ENCODE measurements around the gene IRAG1.
A peak's percentile ranks its signal among the peaks of the same experiment; 100 is the strongest.

IRAG1 gene, protein sequence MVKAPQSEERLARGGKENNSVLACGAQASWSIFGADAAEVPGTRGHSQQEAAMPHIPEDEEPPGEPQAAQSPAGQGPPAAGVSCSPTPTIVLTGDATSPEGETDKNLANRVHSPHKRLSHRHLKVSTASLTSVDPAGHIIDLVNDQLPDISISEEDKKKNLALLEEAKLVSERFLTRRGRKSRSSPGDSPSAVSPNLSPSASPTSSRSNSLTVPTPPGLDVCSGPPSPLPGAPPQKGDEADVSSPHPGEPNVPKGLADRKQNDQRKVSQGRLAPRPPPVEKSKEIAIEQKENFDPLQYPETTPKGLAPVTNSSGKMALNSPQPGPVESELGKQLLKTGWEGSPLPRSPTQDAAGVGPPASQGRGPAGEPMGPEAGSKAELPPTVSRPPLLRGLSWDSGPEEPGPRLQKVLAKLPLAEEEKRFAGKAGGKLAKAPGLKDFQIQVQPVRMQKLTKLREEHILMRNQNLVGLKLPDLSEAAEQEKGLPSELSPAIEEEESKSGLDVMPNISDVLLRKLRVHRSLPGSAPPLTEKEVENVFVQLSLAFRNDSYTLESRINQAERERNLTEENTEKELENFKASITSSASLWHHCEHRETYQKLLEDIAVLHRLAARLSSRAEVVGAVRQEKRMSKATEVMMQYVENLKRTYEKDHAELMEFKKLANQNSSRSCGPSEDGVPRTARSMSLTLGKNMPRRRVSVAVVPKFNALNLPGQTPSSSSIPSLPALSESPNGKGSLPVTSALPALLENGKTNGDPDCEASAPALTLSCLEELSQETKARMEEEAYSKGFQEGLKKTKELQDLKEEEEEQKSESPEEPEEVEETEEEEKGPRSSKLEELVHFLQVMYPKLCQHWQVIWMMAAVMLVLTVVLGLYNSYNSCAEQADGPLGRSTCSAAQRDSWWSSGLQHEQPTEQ

DNA sequence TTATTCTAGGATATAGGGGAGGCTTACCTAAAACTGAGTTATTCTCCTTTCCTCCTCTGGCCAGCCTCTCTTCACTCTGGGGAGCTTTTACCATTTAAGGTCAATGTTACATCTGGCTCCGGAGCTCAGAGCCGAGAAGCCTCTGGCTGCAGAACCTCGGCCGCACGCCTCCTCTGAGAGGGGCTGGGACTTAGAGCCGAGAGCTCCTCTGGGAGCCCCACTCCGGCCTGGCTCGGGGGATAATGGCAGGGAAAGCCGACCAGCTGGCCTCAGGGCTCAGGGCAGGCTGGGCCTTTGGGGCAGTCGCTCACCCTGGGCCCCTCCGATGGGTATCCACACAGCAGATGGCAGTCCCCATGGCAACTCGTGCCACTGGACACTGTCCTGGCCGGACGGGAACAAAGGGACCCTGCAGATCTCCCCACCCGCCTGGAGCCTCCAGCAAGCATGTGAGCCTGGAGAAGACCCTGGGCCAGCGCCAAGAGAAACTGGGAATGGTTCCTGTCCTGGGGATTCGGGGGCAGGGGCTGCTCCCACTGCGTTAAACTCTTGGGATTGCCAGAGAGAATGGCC, at the start of gene IRAG1:
IRAG1 (minus strand) TSS at position 247 of the 573 bp plus-strand sequence; CDS start at position 94, 153 bp downstream.
- Mint-ChIP-seq H3K36me3 (no peaks in the 10 kb centered on the region), H3K27ac (no peak within 1 kb of the TSS), H3K4me3 (no peak within 1 kb of the TSS), H3K4me1 (no peaks in the 10 kb centered on the region), H3K27me3 (peaks cover 1% of the 10 kb centered on the region), H3K9me3 (no peaks in the 10 kb centered on the region)

DNA sequence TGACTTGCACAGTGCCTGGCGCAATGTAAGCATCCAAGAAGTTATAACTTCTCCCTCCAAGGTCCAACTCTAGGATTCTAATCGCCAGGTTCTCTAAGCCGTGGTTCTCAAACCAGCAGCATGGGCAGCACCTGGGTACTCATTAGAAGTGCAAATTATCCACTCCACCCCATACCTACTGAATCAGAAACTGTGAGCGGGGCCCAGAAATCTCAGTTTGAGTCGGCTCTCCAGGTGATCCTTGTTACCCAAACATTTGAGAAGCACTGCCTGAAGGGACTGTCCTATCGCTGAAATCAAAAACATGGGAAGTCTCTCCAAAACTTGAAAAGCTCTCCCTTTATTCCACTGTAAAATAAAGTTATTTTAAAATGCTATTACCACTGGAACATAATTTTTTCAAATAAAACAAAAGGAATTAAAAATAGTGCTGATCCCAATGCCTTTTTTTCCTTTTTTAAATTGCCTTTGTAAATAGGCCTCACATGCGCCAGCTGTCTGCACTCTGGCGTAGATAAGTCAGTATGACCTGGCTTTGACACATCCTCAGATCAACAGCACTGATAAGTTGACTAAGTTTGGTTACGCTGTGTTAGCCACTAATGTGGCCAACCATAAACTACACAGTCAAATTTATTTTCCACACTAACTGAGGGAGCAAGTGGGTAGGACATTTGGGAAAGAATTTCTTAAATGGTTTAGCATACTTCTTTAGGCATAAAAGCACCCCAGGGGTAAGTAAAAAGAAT, 49.1 kb upstream of the IRAG1 start:
- H3K27ac Mint-ChIP-seq, result peak overlapping the region; percentile 57
- no peaks in the 10 kb centered on the region for H3K36me3 Mint-ChIP-seq
- no peak overlapping the region for H3K4me3 Mint-ChIP-seq
- no peaks in the 10 kb centered on the region for H3K27me3 Mint-ChIP-seq
- H3K9me3 Mint-ChIP-seq, result no peaks in the 10 kb centered on the region
- H3K4me1 Mint-ChIP-seq, result peaks cover 29% of the 10 kb centered on the region

DNA sequence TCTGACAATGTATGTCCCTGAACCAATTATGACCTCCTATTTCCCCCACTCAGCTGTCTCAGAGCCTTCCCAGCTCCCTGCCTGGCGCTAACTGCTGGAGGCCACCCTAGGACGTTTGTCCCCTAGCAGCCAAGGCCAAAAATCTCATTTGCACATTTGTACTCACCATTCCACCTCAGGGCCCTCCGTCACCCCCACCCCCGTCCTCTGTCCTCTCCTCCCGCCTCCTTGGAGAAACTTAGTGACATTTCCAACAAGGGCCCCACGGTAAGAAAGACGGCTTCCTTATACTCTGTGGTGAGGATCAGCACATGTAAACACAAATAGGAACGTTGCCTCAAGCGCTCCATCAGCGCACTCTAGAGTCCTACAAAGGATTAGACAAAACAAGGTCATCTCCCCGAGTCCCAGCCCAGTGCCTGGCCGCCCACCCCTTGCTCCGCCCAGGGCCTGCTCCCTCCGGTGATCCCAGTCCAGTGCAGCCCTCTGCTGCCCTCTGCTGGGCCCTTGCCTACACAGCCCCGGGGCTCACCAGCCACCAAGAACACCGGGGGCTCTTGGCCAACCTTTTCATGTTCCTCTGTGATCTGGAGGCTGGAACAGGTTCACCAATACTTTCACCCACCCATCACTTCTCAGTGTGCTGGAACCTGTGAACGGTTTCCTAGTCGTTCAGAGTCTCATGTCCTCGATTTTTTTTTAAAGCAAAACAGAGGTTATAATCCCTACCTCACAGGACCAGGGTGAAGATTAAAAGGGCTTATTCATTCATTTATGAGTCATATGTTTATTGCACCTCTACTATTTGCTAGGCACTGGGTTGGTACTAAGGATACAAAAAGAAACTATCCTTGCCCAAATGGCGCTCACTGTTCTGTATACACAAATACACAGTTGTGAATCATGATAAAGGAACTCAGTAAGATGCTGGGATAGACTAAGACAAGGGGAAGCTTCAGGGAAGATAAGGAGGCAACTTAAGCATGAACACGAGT, 42.2 kb upstream of the IRAG1 start:
- Mint-ChIP-seq H3K27me3 (peaks cover 2% of the 10 kb centered on the region), H3K4me3 (peak overlapping the region; percentile 52), H3K4me1 (peaks cover 14% of the 10 kb centered on the region), H3K9me3 (no peaks in the 10 kb centered on the region), H3K36me3 (no peaks in the 10 kb centered on the region), H3K27ac (peak overlapping the region; percentile 35)

DNA sequence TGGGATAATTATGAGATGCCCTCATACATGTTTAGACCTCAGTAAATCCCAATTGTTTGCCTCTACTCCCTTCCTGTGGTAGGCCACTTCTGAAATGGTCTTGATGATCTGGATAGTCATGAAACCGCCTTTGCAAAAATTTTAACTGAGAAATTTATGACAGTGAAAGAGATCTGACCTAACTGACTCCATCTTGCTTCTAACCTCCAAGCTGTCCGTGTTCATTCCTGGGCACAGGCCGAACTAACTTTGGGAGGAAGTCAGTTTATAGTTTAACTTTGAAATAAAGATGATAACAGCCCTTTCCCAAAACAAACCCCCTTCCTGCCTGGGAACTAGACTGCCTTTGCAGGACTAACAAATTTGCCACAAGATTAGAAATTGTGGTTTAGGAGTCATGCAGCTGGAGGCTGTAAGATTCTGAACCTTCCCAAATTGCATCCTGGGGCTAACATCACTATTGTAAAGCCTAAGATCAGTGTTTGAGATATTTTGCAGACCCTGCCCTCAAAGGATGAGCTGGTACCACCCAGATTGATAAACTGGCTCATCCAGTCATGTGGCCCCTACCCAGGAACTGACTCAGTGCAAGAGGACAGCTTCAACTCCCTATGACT, 37.6 kb upstream of the IRAG1 start:
- Mint-ChIP-seq H3K4me1 (peaks cover 11% of the 10 kb centered on the region), H3K36me3 (no peaks in the 10 kb centered on the region), H3K9me3 (no peaks in the 10 kb centered on the region), H3K27ac (no peak overlapping the region), H3K4me3 (no peak overlapping the region), H3K27me3 (peaks cover 4% of the 10 kb centered on the region)

DNA sequence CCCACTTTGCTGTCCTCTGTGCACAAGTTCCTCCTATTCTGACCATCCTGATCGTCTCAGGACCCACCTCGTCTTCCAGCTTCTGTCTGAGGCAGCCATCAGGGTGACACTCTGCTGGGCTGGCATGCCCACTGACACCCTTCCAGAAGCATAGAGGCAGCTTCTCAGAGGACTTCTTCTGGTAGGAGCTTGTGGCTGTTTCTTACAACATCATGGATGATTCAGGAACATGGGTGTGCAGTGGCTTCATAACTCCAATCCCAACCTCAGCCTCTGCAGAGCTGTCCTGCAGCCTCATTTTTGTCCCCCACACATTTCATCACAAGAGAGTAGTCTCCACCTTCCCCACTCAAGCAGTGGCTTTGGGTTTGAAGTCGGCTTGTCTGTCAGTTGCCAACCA, 36.6 kb upstream of the IRAG1 start:
- Mint-ChIP-seq H3K9me3 (no peaks in the 10 kb centered on the region), H3K27me3 (peaks cover 4% of the 10 kb centered on the region), H3K36me3 (no peaks in the 10 kb centered on the region), H3K4me1 (peaks cover 14% of the 10 kb centered on the region), H3K4me3 (no peak overlapping the region), H3K27ac (no peak overlapping the region)

DNA sequence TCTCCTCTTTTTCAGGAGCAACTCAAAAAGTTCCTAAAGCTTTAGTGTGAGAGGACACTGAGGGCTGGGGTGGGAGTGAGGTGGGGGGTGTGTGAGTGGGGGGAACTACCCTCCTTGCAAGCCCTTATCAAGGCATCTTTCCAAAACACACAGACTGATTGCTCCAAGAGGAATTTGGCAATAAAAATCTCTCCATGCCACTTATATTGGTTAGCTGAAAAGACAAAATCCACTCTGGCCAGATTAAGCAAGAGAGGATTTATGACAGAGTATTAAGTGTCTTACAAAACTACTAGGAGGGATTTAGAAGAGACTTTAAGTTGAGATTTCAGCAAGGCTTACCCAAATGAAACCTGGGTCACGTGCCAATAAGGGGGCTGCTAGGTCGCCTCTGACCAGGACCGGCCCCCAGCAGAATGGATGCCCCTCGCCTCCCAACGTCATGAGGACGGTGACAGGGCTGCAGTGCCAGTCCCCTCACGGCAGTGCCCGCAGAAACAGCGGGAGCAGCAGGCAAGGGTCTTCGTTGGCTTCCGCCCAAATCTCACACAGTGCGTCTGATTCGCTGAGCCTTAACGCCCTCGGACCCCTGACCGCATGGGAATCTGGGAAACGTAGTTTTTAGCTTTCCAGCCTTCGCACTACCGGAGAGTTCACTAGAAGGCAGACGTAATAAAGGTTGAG, 35.4 kb upstream of the IRAG1 start:
- Mint-ChIP-seq H3K4me1 (peaks cover 15% of the 10 kb centered on the region), H3K36me3 (no peaks in the 10 kb centered on the region), H3K4me3 (no peak overlapping the region), H3K27ac (no peak overlapping the region), H3K9me3 (no peaks in the 10 kb centered on the region), H3K27me3 (peaks cover 4% of the 10 kb centered on the region)

DNA sequence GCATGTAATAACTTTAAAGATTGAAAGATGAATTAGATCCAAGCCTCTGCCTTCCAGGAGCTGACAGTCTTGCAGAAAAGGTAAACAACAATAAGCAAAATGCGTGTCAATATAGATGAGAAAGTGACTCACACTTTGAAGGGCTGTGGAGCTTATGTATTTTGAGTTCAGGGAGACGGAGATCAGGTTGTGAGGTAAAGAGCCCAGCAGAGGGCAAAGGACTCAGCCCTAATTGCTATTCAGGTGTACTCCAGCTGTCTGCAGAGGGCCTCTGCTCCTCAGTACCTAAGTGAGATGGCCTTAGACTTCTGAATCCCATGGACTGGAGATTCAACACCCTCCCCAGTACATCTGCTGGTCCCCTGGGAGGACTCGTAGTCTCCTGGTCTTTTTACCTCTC, 34.6 kb upstream of the IRAG1 start:
- no peaks in the 10 kb centered on the region for H3K36me3 Mint-ChIP-seq

DNA sequence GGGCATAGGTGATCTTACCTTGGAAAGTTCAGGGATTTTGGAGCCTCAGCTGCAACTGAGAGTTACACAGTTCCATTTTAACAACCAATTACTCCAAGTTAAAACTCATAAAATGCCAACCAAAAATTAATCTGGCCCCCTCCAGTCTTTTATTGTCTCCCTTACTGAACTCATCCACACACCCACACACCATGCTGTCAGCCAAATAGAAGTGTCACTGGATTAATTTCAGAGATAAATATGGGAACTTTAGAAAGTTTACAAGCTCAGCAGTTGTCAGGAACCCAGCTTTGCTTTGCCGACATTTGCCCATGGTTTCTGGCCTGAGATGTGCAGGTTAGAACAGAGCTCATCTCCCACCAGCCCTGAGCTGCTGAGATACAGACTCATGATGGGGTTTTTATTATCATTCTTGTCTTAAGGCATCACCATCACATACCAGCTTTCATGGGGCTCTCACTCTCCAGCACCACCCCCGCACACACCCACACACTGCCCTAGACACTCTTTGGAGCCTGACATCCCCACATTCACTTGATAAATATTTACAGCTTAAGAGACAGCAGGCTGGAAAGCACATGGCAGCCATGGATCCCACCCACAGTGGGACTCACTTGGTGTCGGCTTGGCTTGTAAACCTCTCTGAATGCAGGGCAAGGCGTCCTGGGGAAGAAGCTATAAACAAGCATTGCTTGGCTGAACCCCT, 33.7 kb upstream of the IRAG1 start:
- Mint-ChIP-seq H3K27me3 (peaks cover 4% of the 10 kb centered on the region), H3K36me3 (no peaks in the 10 kb centered on the region), H3K27ac (peak overlapping the region; percentile 70), H3K9me3 (no peaks in the 10 kb centered on the region), H3K4me1 (peaks cover 15% of the 10 kb centered on the region), H3K4me3 (no peak overlapping the region)

More for the DNA sequence above, 34.6 kb upstream of the IRAG1 start:
- H3K9me3 Mint-ChIP-seq, result no peaks in the 10 kb centered on the region
- H3K4me3 Mint-ChIP-seq, result no peak overlapping the region
- no peak overlapping the region for H3K27ac Mint-ChIP-seq
- peaks cover 15% of the 10 kb centered on the region for H3K4me1 Mint-ChIP-seq
- H3K27me3 Mint-ChIP-seq, result peaks cover 4% of the 10 kb centered on the region

DNA sequence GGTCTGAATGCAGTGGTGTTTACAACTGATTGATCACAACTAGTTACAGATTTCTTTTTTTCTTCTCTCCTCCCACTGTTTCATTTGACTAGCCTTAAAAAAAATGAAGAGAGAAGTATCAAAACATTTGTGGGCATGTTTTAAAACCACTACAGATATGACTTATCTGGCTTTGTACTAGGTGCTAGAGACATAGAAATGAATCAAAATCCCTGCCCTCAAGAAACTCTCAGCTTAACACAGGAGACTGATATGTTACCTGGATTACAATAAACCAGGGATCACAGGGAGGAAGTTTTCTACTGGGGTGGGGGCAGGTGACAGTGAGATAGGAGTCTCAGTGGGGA, 32.3 kb upstream of the IRAG1 start:
- H3K27me3 Mint-ChIP-seq, result peaks cover 2% of the 10 kb centered on the region
- H3K36me3 Mint-ChIP-seq, result no peaks in the 10 kb centered on the region
- H3K27ac Mint-ChIP-seq, result no peak overlapping the region
- H3K4me1 Mint-ChIP-seq, result peaks cover 15% of the 10 kb centered on the region
- H3K9me3 Mint-ChIP-seq, result no peaks in the 10 kb centered on the region
- peak overlapping the region; percentile 3 for H3K4me3 Mint-ChIP-seq

DNA sequence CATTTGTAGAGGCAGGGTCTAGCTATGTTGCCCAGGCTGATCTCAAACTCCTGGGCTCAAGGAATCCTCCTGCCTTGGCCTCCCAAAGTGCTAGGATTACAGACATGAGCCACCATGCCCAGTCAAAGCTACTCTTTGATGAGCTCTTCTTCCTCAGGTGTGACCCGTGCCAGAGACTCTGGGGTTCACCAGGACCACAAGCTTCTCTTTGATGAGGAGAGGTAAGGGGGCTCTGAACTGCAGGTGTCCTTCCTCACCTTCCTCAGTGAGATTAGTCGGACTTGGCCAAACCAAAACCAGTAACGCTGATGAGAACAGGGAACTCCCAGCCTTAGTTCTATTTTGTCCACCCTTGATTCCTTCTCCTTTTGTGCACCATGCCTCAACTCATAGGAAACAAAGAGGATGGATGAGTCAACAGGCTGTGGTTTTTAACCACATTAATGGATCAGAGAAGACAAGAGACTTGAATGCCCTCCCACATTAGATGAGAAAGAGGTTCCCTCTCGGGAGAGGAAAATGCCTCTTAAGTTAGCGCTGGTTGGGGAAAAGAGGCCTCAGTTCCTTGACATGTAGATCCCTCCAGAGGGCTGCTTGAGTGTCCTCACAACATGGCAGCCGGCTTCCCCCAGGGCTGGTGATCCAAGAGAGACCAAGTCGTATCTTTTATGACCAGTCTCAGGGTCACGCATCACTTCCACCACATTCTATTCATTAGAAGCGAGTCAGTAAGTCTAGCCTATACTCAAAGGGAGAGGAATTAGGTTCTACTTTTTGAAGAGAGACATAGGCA, 31.8 kb upstream of the IRAG1 start:
- H3K27ac Mint-ChIP-seq, result peak overlapping the region; percentile 62
- H3K9me3 Mint-ChIP-seq, result no peaks in the 10 kb centered on the region
- H3K36me3 Mint-ChIP-seq, result no peaks in the 10 kb centered on the region
- peaks cover 2% of the 10 kb centered on the region for H3K27me3 Mint-ChIP-seq
- peaks cover 15% of the 10 kb centered on the region for H3K4me1 Mint-ChIP-seq
- peak overlapping the region; percentile 23 for H3K4me3 Mint-ChIP-seq

DNA sequence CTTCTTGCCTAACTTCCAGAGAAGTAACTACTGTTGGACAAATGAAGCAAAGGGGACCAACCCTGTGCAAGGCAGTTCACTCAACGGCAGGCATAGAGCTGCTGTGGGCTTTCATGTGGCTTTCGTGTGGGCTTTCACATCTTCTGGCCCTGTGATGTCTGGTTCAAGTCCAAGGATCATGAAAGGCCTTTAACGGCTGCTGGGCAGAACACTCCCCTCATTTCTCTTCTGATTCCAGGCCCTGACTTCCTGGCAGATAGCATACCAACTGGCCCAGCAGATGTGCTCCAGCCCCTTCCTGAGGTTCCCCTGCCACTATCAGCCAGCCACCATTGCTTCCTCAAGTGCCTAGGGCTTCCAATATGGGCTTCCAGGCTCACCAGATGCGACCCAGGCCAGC, 28.8 kb upstream of the IRAG1 start:
- no peaks in the 10 kb centered on the region for H3K27me3 Mint-ChIP-seq
- H3K27ac Mint-ChIP-seq, result no peak overlapping the region
- H3K4me3 Mint-ChIP-seq, result no peak overlapping the region
- H3K9me3 Mint-ChIP-seq, result no peaks in the 10 kb centered on the region
- H3K4me1 Mint-ChIP-seq, result peaks cover 15% of the 10 kb centered on the region
- no peaks in the 10 kb centered on the region for H3K36me3 Mint-ChIP-seq

DNA sequence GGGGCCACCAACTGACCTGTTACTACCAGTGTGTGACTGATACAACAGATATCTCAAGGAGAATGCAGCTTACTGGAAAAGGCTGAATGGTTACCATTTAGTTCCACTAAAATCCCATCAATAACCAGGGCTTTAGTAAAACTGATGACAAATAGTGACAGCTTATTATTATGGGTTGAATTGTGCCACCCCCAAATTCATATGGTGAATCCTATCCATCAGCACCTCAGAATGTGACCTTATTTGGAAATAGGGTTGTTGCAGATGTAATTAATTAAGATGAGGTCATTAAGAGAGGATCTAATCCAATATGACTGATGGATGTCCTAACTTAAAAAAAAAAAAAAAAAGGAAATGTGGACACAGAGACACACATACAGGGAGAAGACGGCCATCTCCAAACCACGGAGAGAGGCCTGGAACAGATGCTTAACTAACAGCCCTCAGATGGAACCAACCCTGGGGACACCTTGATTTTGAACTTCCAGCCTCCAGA, 27.4 kb upstream of the IRAG1 start:
- H3K9me3 Mint-ChIP-seq, result no peaks in the 10 kb centered on the region
- H3K27me3 Mint-ChIP-seq, result no peaks in the 10 kb centered on the region
- H3K4me1 Mint-ChIP-seq, result peaks cover 9% of the 10 kb centered on the region
- H3K27ac Mint-ChIP-seq, result no peak overlapping the region
- H3K4me3 Mint-ChIP-seq, result no peak overlapping the region
- H3K36me3 Mint-ChIP-seq, result no peaks in the 10 kb centered on the region
